Upper lobe of right lung (tissue), 1 donor: Measurements from ENCODE around the gene HMGN3. TPM values are rescaled to one million over a fixed set of nuclear protein-coding genes. Genes with fewer than 3 reads are reported as not detected.
A peak's percentile ranks its signal among the peaks of the same experiment; 100 is the strongest.

Experiments used
- ATAC-seq: fragments of 200-7000 bp; cut with Tn5 transposase; one replicate; pipeline ENCODE4 v1.9.1; 2020; ENCODE audit warnings: mild to moderate bottlenecking, moderate library complexity
- DNase-seq: peaks from one replicate; pipeline ENCODE4 v3.0.0-alpha.2; 2020
- H3K27ac ChIP-seq: fragments of 200-600 bp; one replicate; pipeline ENCODE4 v1.8.0; 2022
- H3K27me3 ChIP-seq: fragments of 200-600 bp; one replicate; pipeline ENCODE4 v1.8.0; 2022; ENCODE audit warnings: mild to moderate bottlenecking
- H3K36me3 ChIP-seq: fragments of 200-600 bp; one replicate; pipeline ENCODE4 v1.8.0; 2022
- H3K4me1 ChIP-seq: fragments of 200-600 bp; one replicate; pipeline ENCODE4 v1.8.0; 2022
- H3K4me3 ChIP-seq: fragments of 200-600 bp; one replicate; pipeline ENCODE4 v1.8.0; 2022; ENCODE audit warnings: mild to moderate bottlenecking
- H3K9me3 ChIP-seq: fragments of 200-600 bp; one replicate; pipeline ENCODE4 v1.8.0; 2022
- intact Hi-C: fragments of 100-400 bp; cut with DNase I; formaldehyde crosslinking; loops from one replicate; pipeline ENCODE4 v1.11.0; 2022
- total RNA-seq: library from RNA; stranded (reverse); fragmentation: NEBNext Ultra II Directional; extraction: Animal tissue kit (Norgen Biotek cat#: 25700); gene quantifications from one replicate; pipeline ENCODE4 v1.2.1, GENCODE V29; 2021
- TF ChIP-seq, protein P1 (sequence below): fragments of 200-600 bp; IDR thresholded peaks from one replicate; pipeline ENCODE4 v1.8.0; 2022; ENCODE audit warnings: antibody characterized with exemption
- donor health status: DM: no; HTN: yes; CAD: no; lungs with severe emphysema.

HMGN3 gene
- total RNA-seq, 1 donor from 2014 or later = 69.8 TPM

DNA sequence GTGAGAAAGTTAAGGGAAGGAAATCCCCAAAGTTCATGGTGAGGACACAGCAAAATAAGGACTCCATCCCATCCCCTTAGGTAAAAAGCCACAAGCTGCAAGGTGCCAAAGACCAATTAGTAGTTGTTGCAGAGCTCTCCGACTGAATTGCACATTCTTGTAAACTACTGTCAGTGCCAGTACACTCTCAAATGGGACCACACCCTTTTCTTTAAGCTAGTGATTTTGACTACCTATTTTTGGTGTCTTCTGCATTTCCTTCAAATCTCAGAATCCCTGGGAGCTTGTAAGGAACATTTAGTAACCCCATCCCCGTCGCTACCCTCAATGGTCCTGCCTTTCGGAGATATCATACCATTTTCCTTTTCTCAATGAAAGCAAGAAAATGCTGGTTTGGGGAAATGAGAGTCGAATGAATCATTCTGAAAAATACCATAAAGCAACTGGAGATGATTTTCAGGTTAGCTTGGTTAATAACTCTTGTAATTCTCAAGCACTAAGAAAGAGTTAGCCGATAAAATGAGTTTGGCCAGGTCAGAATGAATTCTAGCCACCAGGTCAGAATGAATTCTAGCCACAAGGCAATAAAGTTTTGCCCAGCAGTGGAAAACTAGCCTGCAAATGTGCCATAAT lies 5.2 kb upstream of the HMGN3 start:
- Histone ChIP-seq H3K27me3 (no peaks in the 10 kb centered on the region), H3K27ac (no peak overlapping the region), H3K36me3 (no peaks in the 10 kb centered on the region), H3K4me1 (peaks cover 17% of the 10 kb centered on the region), H3K4me3 (no peak overlapping the region), H3K9me3 (no peaks in the 10 kb centered on the region)
- DNase-seq (no peak), ATAC-seq (no peak)
- intact Hi-C loops = no loop called here
- TF ChIP-seq, protein P1, sequence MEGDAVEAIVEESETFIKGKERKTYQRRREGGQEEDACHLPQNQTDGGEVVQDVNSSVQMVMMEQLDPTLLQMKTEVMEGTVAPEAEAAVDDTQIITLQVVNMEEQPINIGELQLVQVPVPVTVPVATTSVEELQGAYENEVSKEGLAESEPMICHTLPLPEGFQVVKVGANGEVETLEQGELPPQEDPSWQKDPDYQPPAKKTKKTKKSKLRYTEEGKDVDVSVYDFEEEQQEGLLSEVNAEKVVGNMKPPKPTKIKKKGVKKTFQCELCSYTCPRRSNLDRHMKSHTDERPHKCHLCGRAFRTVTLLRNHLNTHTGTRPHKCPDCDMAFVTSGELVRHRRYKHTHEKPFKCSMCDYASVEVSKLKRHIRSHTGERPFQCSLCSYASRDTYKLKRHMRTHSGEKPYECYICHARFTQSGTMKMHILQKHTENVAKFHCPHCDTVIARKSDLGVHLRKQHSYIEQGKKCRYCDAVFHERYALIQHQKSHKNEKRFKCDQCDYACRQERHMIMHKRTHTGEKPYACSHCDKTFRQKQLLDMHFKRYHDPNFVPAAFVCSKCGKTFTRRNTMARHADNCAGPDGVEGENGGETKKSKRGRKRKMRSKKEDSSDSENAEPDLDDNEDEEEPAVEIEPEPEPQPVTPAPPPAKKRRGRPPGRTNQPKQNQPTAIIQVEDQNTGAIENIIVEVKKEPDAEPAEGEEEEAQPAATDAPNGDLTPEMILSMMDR = no peak

DNA sequence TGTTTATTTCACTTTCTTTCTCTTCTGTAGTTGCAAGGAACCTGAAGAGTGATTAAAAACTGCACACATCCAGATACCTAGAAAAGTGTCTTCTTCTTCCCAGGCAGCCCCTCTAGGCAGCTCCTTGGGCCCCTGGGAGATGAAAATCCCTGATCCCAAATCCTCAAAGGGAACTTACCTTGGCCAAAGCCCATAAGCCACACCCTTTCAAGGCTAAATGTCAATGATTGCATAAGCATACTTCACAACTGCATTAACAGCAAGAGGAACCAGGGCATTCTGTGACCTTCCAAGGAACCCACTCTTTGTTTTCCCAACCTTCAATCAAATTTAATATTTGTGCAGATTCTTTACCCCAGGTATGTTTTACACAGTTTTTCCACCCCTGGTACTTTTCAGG lies 4.4 kb upstream of the HMGN3 start:
- ATAC-seq (no peak), DNase-seq (no peak)
- Histone ChIP-seq H3K4me1 (peaks cover 17% of the 10 kb centered on the region), H3K9me3 (no peaks in the 10 kb centered on the region), H3K4me3 (no peak overlapping the region), H3K27me3 (no peaks in the 10 kb centered on the region), H3K27ac (no peak overlapping the region), H3K36me3 (no peaks in the 10 kb centered on the region)
- TF ChIP-seq, protein P1 = no peak
- intact Hi-C loops = no loop called here

GRCh38 chr6:79236711-79237110 lies 2.2 kb upstream of the HMGN3 start:
- H3K27ac ChIP-seq = no peak overlapping the region
- ATAC-seq (no peak), DNase-seq (no peak)
- H3K9me3 ChIP-seq = no peaks in the 10 kb centered on the region
- no peaks in the 10 kb centered on the region for H3K36me3 ChIP-seq
- no peaks in the 10 kb centered on the region for H3K27me3 ChIP-seq
- peaks cover 26% of the 10 kb centered on the region for H3K4me1 ChIP-seq
- intact Hi-C loops = no loop called here
- no peak overlapping the region for H3K4me3 ChIP-seq
- TF ChIP-seq, protein P1 = no peak

DNA sequence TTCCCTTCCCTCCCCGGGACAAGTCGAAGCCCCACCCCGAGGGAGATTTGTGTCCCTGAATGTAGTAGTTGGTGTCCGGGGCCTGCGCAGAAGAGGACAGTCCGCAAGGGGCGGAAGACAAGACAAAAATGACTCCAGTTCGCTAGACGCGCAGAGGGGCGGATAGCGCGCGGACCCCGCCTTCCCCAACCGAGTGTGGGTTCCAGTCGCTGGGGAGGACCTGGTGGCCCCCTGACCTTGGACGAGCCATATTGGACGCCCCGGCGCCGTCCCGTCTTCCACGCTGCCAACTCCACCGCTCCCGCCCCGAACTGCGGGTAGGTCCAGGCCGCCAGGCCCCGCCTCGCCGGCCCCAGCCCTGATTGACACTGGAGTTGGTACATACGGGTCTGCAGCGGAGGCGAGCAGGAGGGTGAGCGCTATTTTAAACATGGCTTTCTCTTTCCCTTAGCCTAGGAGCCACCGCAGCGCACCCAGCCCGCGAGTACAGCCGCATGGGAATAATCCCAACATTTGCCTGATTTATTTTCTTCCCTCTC lies 802 bp downstream of the HMGN3 start:
- Histone ChIP-seq H3K27me3 (no peaks in the 10 kb centered on the region), H3K27ac (peak overlapping the region; percentile 85), H3K4me1 (peaks cover 21% of the 10 kb centered on the region), H3K4me3 (peak overlapping the region; percentile 88), H3K36me3 (no peaks in the 10 kb centered on the region), H3K9me3 (no peaks in the 10 kb centered on the region)
- TF ChIP-seq, protein P1 = peak; percentile 42
- intact Hi-C loops = no loop called here
- peak; percentile 94 for ATAC-seq
- DNase-seq = peak; percentile 96

DNA sequence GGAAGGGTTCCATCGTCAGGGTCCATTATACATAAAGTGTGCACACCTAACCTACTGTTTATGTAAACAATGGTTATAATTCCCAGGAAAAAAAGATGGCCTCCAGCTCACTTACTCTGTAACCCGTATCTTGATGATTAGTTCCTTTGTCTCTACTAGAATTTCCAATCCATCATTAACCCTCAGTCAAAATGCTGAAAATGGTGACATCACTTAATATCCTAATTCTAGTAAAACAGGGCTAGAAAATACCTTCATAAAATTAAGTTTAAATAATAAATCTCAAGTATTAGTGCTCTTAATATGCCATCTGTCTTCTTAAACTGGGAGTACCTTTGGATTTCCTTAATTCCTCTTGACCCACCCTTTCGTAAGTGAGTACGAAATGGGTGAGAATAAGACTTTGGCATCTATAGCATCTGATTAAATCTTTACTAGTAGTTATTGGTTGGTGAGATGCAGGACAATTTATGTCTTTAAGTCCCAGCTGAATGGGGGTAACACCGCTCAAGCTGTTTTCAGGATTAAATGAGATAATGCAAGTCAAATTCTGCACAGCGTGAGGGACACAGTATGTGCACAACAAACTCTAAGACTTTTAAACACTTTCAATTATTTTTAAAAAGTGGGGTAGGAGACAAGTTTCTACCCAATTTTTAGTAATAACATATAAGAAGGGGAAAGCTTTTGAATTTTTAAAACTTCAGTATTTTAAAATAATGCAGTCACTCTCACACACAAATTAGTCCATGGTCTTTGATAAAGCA lies 1.6 kb downstream of the HMGN3 start:
- intact Hi-C loops = no loop called here
- Histone ChIP-seq H3K9me3 (no peaks in the 10 kb centered on the region), H3K27ac (peak overlapping the region; percentile 85), H3K27me3 (no peaks in the 10 kb centered on the region), H3K4me1 (peaks cover 18% of the 10 kb centered on the region), H3K4me3 (peak overlapping the region; percentile 88), H3K36me3 (no peaks in the 10 kb centered on the region)
- no peak for ATAC-seq
- TF ChIP-seq, protein P1 = no peak
- DNase-seq = no peak
